Ascending aorta (tissue), 2 donors: ENCODE measurements around the gene SACS. TPM values are rescaled to one million over a fixed set of nuclear protein-coding genes. Genes with fewer than 3 reads are reported as not detected.

Experiments used
- DNase-seq, 2 donors: peaks; one replicate each; pipeline ENCODE4 v3.0.0-alpha.2; 2019; ENCODE audit warnings: low spot score in 2 of 2
- H3K27ac ChIP-seq, 2 donors: fragments of 200-600 bp; sonication (generic); one replicate each; pipeline ENCODE4 v1.5.1; 2016 to 2017; ENCODE audit warnings: mild to moderate bottlenecking in 1 of 2
- H3K27me3 ChIP-seq: fragments of 200-600 bp; sonication (generic); one replicate; pipeline ENCODE4 v1.5.1; 2017
- H3K36me3 ChIP-seq, 2 donors: fragments of 200-600 bp; sonication (generic); one replicate each; pipeline ENCODE4 v1.5.1; 2016
- H3K4me1 ChIP-seq, 2 donors: fragments of 200-600 bp; sonication (generic); one replicate each; pipeline ENCODE4 v1.5.1; 2016 to 2017; ENCODE audit warnings: mild to moderate bottlenecking in 1 of 2
- H3K4me3 ChIP-seq, 2 donors: fragments of 200-600 bp; sonication (generic); one replicate each; pipeline ENCODE4 v1.5.1; 2016 to 2017; ENCODE audit warnings: mild to moderate bottlenecking in 1 of 2
- H3K9me3 ChIP-seq, 2 donors: fragments of 200-600 bp; sonication (generic); one replicate each; pipeline ENCODE4 v1.5.1; 2016
- intact Hi-C: fragments of 100-400 bp; cut with DNase I; formaldehyde crosslinking; loops from one replicate; pipeline ENCODE4 v1.15.1; 2023
- total RNA-seq: library from RNA; depleted of rRNA; stranded (reverse); fragments of >200 nt; gene quantifications from one replicate; pipeline ENCODE4 v1.1.0, GENCODE V29; 2016
- TF ChIP-seq, protein P1 (sequence below), 3 experiments: fragments of 200-600 bp in 2 of 3; fragments of 450-650 bp in 1 of 3; sonication (generic) in 2 of 3; IDR thresholded peaks; one replicate each; pipeline ENCODE4 v1.5.1; 2016 to 2019; ENCODE audit warnings: antibody characterized with exemption in 3 of 3, mild to moderate bottlenecking in 1 of 3, moderate library complexity in 1 of 3

SACS gene, protein sequence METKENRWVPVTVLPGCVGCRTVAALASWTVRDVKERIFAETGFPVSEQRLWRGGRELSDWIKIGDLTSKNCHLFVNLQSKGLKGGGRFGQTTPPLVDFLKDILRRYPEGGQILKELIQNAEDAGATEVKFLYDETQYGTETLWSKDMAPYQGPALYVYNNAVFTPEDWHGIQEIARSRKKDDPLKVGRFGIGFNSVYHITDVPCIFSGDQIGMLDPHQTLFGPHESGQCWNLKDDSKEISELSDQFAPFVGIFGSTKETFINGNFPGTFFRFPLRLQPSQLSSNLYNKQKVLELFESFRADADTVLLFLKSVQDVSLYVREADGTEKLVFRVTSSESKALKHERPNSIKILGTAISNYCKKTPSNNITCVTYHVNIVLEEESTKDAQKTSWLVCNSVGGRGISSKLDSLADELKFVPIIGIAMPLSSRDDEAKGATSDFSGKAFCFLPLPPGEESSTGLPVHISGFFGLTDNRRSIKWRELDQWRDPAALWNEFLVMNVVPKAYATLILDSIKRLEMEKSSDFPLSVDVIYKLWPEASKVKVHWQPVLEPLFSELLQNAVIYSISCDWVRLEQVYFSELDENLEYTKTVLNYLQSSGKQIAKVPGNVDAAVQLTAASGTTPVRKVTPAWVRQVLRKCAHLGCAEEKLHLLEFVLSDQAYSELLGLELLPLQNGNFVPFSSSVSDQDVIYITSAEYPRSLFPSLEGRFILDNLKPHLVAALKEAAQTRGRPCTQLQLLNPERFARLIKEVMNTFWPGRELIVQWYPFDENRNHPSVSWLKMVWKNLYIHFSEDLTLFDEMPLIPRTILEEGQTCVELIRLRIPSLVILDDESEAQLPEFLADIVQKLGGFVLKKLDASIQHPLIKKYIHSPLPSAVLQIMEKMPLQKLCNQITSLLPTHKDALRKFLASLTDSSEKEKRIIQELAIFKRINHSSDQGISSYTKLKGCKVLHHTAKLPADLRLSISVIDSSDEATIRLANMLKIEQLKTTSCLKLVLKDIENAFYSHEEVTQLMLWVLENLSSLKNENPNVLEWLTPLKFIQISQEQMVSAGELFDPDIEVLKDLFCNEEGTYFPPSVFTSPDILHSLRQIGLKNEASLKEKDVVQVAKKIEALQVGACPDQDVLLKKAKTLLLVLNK (N-terminal part only)
- total RNA-seq: 13.1 TPM

- no peak for DNase-seq
- intact Hi-C loops: loop anchor here (2.0 kb wide), 1 partner anchor 27 kb away; no protein-coding TSS in a partner anchor
Observed at GRCh38 chr13:23433171-23434153, at the start of gene SACS. Gene SACS, minus strand, starts transcription at chr13:23433702. Its CDS starts 22,463 bp downstream, at chr13:23411239.

GRCh38 chr13:23480324-23480723 is 46.8 kb upstream of the SACS start:
- intact Hi-C loops: no loop called here
- Histone ChIP-seq H3K4me1 (no peaks in the 10 kb centered on the region), H3K27ac (no peak overlapping the region), H3K36me3 (no peaks in the 10 kb centered on the region), H3K4me3 (no peak overlapping the region), H3K27me3 (no peaks in the 10 kb centered on the region), H3K9me3 (peaks cover 10 to 22% of the 10 kb centered on the region in 2 donors)
- TF ChIP-seq, protein P1, sequence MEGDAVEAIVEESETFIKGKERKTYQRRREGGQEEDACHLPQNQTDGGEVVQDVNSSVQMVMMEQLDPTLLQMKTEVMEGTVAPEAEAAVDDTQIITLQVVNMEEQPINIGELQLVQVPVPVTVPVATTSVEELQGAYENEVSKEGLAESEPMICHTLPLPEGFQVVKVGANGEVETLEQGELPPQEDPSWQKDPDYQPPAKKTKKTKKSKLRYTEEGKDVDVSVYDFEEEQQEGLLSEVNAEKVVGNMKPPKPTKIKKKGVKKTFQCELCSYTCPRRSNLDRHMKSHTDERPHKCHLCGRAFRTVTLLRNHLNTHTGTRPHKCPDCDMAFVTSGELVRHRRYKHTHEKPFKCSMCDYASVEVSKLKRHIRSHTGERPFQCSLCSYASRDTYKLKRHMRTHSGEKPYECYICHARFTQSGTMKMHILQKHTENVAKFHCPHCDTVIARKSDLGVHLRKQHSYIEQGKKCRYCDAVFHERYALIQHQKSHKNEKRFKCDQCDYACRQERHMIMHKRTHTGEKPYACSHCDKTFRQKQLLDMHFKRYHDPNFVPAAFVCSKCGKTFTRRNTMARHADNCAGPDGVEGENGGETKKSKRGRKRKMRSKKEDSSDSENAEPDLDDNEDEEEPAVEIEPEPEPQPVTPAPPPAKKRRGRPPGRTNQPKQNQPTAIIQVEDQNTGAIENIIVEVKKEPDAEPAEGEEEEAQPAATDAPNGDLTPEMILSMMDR (IDR thresholded peaks at IDR 0.05): no peak
- DNase-seq: no peak

More at GRCh38 chr13:23433171-23434153, at the start of gene SACS:
- TF ChIP-seq, protein P1 (IDR thresholded peaks at IDR 0.05): no peak
- peak within 1 kb of the TSS; percentile 55 to 71 for H3K4me3 ChIP-seq
- no peaks in the 10 kb centered on the region for H3K36me3 ChIP-seq
- H3K27me3 ChIP-seq: no peaks in the 10 kb centered on the region
- H3K27ac ChIP-seq: peak within 1 kb of the TSS; percentile 42 to 51
- no peaks in the 10 kb centered on the region for H3K4me1 ChIP-seq
- H3K9me3 ChIP-seq: no peaks in the 10 kb centered on the region

DNA sequence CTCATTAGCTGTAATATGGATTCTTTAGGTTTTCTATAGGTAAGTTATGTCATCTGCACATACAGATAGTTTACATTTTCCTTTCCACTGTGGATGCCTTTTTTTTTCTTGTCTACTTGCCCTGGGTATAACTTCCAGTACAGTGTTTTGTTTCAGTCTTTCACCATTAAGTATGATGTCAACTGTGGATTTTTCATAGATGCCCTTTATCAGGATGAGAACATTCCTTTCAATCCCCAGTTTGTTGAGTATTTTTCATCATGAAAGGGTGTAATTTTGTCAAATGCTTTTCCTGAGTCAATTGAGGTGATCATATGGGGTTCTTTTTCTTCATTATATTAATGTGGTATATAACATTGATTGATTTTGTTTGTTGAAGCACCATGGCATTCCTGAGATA is 43.6 kb upstream of the SACS start:
- Histone ChIP-seq H3K27me3 (no peaks in the 10 kb centered on the region), H3K4me3 (no peak overlapping the region), H3K36me3 (no peaks in the 10 kb centered on the region), H3K4me1 (no peaks in the 10 kb centered on the region), H3K9me3 (peaks cover 10 to 22% of the 10 kb centered on the region in 2 donors), H3K27ac (no peak overlapping the region)
- TF ChIP-seq, protein P1 (IDR thresholded peaks at IDR 0.05): no peak
- intact Hi-C loops: no loop called here
- no peak for DNase-seq

- no peaks in the 10 kb centered on the region for H3K9me3 ChIP-seq
- no peaks in the 10 kb centered on the region for H3K36me3 ChIP-seq
- TF ChIP-seq, protein P1 (IDR thresholded peaks at IDR 0.05): no peak
- intact Hi-C loops: no loop called here
- H3K4me1 ChIP-seq: no peaks in the 10 kb centered on the region
- H3K27me3 ChIP-seq: no peaks in the 10 kb centered on the region
- H3K27ac ChIP-seq: no peak overlapping the region
- no peak overlapping the region for H3K4me3 ChIP-seq
- DNase-seq: no peak
Observed at GRCh38 chr13:23473221-23473620, 39.7 kb upstream of the SACS start.
